Hematopoietic multipotent progenitor cell treated with erythropoietin and hydrocortisone succinate and interleukin-3 and kit ligand, for 17 days (in vitro differentiated cells): ENCODE measurements around the gene CD47.
A peak's percentile ranks its signal among the peaks of the same experiment; 100 is the strongest.

Experiments used
- DNase-seq: peaks from one replicate; pipeline ENCODE4 v3.0.0-alpha.2; 2015; ENCODE audit warnings: low spot score

Gene CD47

DNA sequence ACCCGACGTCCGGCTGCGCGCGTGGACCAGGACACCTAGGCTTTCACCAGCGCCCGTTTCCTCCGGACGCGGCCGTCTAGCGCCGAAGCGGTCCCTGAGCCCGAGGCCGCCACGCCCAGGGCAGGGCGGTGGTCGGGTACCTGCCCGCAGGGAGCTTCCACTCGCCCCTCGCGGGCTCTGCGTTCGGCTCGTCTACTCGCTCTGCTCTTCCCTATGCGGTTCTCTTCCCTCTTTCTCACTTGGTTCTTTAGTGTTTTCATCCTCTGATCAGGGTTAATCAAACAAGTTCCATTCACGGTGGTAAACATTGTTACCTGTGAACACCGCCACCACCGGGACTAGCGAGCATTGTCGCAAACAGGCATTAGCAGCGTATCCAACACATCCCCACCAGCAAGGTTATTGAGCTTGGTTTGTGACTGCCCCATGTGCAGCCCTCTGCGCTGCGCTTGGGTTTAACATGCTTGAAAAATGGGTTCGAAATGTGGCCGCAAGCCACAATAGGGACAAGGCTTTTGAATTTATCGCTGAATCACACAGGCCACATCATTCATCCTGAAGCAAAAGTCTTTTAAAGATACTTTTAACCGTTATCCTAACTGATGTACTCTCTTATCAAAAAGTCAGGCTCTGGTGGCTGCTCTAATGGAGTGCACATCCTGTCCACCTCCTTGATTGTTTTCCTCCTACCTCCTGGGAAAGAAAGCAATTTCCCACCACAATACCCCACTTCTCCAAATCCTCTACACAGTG lies 843 bp upstream of the CD47 start:
- peak; percentile 64 for DNase-seq

DNA sequence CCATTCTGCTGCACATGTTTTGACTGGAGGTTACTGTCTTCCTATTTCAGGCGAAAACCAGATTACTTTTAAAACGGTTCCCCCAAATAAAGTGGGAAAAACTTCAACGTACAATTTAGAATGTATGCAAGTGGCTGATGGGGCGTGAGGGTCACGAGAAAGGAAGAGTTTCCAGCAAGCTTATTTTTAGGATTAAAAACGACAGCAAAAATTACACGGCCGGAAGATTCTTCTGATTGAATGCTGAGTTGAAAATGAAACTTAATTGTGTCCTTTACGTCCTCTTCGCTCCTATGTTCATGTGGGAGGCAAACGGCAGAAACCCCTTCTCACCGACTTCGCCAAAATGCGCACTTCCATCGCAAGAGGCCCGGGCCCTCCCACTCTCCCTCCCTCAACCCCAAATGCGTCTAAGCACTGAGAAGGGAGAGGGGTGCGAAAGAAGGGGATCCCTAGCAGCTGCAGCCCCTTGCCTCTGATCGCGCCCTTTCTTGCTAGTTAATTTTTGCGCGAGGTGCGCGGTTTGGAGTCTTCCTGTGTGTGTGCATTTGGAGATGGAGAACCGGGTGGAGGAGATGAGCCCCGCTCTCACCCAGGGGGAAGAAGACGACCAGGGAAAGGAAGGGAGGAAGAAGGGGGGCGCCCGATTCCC lies 656 bp downstream of the CD47 start:
- peak; percentile 46 for DNase-seq

GRCh38 chr3:108089579-108089978 lies 1.3 kb downstream of the CD47 start:
- DNase-seq: peak; percentile 42

DNA sequence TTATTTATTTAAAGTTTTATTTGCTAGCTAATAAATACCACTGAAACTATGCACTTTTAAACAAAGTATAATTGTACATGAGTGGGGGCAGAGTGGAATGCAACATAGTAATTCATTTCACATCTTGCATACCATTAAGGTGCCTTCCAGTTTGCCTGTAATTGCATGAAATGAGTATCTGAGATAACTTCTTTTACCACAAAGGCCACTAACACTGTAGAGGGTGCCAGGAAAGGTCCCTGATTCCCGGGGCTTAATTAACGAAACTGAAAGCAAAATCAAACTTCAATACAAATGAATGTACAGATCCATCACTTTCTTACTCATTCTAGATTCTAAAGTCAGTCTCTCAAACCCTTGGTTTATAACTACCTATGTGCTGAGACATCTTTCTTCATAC lies 2.1 kb downstream of the CD47 start:
- peak; percentile 48 for DNase-seq

GRCh38 chr3:108088146-108088545 lies 2.7 kb downstream of the CD47 start:
- no peak for DNase-seq

GRCh38 chr3:108086653-108087052 lies 4.2 kb downstream of the CD47 start:
- DNase-seq: no peak

GRCh38 chr3:108085810-108086350 lies 5.0 kb downstream of the CD47 start:
- no peak for DNase-seq

DNA sequence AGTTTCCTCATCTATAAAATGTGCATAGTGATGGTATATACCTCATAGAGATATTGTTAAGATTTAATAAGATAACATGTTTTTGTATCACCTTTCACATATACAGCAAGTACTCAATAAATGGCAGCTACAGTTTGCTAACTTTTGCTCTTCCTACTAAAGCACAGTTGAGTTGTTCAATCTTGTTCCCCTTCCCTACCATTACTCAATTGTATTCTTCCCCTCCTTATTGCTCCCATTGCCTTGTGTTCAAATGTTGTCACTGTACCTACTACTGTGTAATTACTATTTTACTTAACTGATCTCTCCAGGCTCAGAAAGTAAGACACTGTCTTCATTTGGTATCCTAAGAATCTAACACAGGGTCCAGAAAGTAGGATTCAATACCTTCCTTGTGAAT lies 5.5 kb downstream of the CD47 start:
- no peak for DNase-seq

DNA sequence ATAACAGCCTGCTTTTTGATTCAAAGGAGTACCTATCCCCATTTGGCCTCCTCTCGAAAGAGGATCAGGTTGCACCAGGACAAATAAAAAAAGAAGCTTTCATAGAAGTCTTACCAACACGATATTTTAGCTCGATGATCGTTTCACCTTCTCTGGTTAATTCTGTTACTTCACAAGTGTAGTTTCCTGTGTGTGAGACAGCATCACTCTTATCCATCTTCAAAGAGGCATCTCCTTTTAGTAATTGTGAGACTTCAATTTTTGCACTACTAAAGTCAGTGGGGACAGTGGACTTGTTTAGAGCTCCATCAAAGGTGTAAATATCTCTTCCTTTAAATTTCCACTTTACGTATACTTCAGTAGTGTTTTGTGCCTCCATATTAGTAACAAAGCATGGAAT lies 11.0 kb downstream of the CD47 start:
- DNase-seq: no peak

DNA sequence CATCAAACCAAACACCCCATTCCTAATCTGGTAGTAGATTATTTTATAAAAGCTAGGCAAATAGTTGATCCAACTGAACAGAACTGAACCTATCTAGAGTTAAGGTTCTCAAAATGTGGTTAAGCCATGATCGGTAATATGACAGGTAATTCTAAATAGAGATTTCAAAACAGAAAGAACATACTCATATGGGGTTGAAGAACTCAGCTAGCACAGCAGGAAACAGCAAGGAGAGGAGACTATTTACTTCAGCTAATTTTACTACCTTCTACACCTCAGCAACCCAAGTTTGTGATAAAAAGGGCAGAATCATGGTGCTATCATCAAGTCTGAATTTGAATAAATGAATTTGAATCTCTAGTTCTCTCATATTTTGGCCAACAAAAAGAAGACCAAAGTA lies 11.8 kb downstream of the CD47 start:
- DNase-seq: no peak

GRCh38 chr3:108076564-108076963 lies 14.3 kb downstream of the CD47 start:
- no peak for DNase-seq

GRCh38 chr3:108073764-108074431 lies 16.9 kb downstream of the CD47 start:
- no peak for DNase-seq

- no peak for DNase-seq
These were observed 19.5 kb downstream of the CD47 start for GRCh38 chr3:108071368-108071767.

- no peak for DNase-seq
These were observed 20.5 kb downstream of the CD47 start for GRCh38 chr3:108070356-108070755.

DNA sequence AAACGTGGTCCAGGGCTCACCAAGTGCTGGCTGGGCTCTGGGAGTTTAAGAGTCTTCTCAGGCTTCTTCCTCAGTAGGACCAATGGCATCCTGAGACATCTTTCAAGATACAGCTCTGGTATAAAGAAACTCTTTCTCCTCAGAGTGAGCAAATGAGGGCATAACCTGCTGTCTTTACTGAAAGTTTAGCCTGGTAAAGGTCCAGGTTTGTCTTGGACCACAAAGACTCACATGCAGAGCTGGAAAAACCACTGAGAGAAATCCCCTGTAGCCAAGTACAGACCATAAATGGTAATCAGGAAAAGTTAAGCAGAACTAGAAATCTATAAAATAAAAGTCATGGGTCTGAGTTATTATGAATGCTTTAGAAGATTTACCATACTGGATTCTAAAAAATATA lies 23.1 kb downstream of the CD47 start:
- DNase-seq: no peak

- no peak for DNase-seq
These were observed 25.7 kb downstream of the CD47 start for GRCh38 chr3:108065096-108065495.

DNA sequence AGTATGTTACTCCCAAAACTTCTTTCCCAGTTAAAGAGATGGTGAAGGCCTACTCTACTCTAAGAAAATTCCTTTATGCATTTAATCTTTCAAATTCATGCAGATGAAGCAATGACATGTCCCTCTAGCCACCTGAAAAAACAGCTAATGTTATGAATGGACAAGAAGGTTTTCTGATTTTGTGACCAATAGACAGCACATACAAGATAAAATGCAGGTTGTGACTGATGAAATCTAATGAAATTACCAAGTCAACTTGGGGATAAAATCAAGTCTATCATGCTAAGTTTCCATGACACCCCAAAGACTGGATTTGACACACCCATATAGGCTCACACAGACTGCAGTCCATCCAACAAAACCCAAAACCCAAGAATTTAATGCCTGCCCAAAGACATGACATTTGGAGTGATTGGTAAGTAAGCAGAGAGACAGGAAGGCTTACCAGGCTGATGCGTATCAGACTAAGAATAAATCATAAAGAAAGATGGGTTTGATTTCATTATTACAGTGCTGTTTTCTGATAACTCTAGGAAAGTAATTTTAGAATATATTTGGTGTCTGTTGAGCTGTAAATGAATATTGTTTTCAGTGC lies 26.4 kb downstream of the CD47 start:
- DNase-seq: no peak

DNA sequence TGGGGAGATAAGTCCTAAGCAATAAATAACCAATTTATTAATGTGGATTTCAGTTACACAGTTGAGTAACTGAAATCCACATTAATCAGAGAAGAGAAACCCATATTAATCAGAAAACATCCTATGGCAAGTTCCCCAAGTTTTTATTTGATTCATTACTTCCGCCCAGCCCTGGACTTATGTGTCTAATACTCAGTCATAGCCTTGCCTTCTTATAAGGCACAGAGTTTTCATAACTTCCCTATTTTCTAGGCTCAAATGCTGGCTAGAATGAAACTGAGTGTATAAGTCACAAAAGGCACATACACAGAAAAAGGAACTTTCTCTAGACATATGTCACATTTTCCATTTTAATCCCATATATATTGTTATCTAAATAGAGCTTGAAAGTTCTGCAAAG lies 28.8 kb downstream of the CD47 start:
- no peak for DNase-seq

DNA sequence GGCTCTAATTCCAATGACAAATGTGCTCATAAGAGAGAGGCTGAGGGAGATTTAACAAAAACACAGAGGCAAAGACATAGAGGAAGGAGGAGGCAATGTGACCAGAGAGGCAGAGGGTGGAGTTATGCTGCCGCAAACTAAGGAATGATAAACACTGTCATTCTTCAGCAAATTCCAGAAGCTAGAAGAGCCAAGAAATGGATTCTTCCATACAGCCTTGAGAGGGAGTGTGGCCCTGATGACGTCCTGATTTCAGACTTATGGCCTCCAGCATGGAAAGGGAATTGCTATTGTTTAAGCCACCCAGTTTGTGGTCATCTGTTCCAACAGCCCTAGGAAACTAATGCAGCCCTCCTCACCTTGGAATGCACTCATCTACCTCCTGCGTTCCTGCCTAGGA lies 30.5 kb downstream of the CD47 start:
- DNase-seq: no peak

- DNase-seq: no peak
These were observed 34.9 kb downstream of the CD47 start for GRCh38 chr3:108055931-108056330.

DNA sequence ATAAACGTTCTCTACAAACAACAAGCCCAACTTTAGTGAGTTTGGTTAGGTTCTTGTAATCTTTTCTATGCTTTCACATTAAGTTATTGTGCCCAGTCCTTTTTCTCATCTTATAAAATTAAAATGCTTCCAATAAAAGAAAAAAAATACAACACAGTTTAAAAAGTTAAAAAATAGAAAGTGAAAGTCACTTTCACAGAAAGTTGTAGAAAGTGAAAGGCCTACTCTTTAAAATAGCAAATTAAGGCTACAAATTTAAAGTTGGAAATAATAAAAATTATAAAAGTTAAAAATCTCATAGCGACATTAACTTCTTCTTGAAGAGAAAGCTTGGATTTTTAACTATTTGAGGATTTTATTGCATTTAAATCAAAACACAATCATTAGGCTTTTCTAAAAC lies 35.9 kb downstream of the CD47 start:
- no peak for DNase-seq

- no peak for DNase-seq
These were observed 37.3 kb downstream of the CD47 start for GRCh38 chr3:108053483-108053882.

DNA sequence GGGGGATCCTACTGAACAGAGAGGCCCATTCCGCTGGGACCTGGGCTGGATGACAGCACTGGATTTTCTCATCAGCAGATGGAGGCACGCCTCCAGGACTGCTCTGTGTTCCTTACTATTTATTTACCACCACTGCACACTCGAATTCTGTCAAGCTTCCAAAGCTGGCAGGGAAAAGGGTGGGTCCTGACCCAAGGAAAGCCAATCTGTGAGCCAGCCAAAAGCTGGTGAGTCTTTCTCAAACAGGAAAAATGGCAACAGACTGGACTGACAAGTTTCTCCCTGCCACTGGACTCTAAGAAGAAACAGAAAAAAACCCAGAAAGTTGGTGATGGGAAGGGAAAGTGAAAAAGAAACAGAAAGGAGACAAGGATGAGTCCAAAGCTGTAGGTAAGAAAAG lies 37.8 kb downstream of the CD47 start:
- DNase-seq: no peak
